ENCODE measurements around the gene LURAP1L. TPM values are rescaled to one million over a fixed set of nuclear protein-coding genes. Genes with fewer than 3 reads are reported as not detected.

The LURAP1L gene
- total RNA-seq, 4 donors from 2014 or later = 2.3 to 4.7 (median 3.2) TPM

DNA sequence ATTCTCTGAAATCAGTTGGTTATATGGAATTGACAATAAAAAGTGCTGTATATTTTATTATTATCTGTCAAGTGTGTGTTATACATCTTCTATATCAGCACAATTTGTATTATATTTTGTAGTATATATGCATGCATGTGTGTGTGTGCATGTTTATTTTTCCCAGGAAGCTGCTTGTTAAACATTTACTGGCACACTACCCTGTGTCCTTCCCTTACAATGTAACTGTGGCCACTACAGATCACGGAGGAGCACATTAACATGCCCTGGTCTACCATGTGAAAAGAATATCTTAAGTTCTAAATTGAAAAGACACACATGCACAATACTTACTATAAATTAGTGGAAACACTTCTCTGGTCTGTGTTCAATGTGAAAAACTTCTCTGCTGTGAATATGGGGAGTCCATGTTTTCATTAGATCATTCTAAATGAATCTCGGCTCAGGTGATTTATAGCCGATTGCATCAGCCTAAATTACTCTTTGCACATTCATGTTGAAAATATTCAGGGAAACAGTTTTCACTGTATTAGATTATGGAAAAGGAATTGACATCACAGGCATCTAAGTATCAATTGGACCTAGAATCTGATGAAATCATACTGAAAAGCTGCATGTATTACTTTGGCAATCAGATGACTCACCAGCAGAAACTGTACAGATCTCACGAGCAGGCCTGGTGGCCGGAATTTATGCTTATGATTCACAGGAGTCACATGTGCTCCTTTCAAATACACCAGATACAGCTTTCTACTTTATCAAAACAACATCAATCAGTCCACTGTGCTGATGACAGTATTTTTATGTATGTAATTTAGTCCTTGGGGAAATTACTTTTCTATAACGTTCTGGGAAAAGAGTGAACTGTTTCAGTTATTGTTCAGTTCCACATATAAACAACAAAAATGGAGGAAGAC, 39.4 kb downstream of the LURAP1L start:
- intact Hi-C loops (cut with DNase I) = no loop called here
- Histone ChIP-seq H3K9me3 (no peaks in the 10 kb centered on the region), H3K4me1 (peaks cover 8 to 12% of the 10 kb centered on the region in 2 donors), H3K27me3 (no peaks in the 10 kb centered on the region), H3K36me3 (no peaks in the 10 kb centered on the region), H3K27ac (peak overlapping the region in 2 of 3 donors; percentile 14 to 31), H3K4me3 (replicated peaks in 1 of 3) (no peak overlapping the region)
- DNase-seq = peak in 1 of 2 donors; percentile 8
- WGBS, 2 donors = 64 to 73% methylated on average over 6 of the region's 6 CpGs
- TF ChIP-seq, protein P1, sequence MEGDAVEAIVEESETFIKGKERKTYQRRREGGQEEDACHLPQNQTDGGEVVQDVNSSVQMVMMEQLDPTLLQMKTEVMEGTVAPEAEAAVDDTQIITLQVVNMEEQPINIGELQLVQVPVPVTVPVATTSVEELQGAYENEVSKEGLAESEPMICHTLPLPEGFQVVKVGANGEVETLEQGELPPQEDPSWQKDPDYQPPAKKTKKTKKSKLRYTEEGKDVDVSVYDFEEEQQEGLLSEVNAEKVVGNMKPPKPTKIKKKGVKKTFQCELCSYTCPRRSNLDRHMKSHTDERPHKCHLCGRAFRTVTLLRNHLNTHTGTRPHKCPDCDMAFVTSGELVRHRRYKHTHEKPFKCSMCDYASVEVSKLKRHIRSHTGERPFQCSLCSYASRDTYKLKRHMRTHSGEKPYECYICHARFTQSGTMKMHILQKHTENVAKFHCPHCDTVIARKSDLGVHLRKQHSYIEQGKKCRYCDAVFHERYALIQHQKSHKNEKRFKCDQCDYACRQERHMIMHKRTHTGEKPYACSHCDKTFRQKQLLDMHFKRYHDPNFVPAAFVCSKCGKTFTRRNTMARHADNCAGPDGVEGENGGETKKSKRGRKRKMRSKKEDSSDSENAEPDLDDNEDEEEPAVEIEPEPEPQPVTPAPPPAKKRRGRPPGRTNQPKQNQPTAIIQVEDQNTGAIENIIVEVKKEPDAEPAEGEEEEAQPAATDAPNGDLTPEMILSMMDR (IDR thresholded peaks at IDR 0.05) = no peak
- TF ChIP-seq POLR2A (IDR thresholded peaks at IDR 0.05) = no peak

DNA sequence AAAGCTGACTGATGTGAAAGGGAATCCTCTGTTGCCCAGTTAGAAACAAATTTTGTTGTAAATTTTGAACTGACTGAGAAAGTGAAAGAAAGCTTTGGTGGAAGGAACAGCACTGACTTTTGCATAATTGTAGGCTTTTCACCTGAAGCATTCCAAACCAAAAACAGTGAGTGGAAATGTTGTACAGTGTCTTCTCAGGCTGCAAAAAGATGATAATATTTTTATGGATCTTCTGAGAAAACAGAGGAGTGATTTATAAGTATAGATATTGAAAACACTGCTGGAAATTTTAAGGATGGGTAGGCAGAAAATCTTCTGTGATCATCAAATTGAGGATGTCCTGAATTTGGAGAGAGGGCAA, 40.0 kb downstream of the LURAP1L start:
- intact Hi-C loops (cut with DNase I) = no loop called here
- no peaks in the 10 kb centered on the region for H3K27me3 ChIP-seq
- TF ChIP-seq POLR2A (IDR thresholded peaks at IDR 0.05) = no peak
- TF ChIP-seq, protein P1 (IDR thresholded peaks at IDR 0.05) = no peak
- H3K27ac ChIP-seq = peak overlapping the region in 2 of 3 donors; percentile 14 to 31
- H3K4me1 ChIP-seq = peaks cover 8 to 12% of the 10 kb centered on the region in 2 donors
- H3K4me3 ChIP-seq (replicated peaks in 1 of 3) = no peak overlapping the region
- H3K36me3 ChIP-seq = no peaks in the 10 kb centered on the region
- DNase-seq = no peak
- no peaks in the 10 kb centered on the region for H3K9me3 ChIP-seq

DNA sequence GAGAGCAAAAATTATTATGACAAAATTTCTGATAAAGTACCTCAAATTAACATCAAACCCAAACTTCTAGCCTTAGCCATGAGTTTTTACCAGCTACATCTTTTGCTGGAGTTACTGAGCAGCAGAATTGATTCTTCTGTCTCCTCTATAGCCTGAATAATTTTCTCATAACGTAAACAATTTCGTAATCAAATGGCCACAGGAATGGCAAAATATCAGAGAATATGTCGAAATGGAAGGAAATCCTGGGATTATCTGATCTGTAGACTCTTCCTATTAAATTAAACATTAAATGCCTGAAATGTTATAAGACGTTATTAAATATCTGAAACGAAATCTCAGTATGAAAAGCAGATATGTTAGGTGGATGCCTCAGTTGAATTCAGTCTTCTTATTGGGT, 41.1 kb downstream of the LURAP1L start:
- TF ChIP-seq, protein P1 (IDR thresholded peaks at IDR 0.05) = no peak
- no peak for TF ChIP-seq POLR2A (IDR thresholded peaks at IDR 0.05)
- intact Hi-C loops (cut with DNase I) = no loop called here
- H3K27me3 ChIP-seq = no peaks in the 10 kb centered on the region
- H3K9me3 ChIP-seq = no peaks in the 10 kb centered on the region
- H3K4me1 ChIP-seq = peaks cover 8 to 12% of the 10 kb centered on the region in 2 donors
- no peak for DNase-seq
- H3K4me3 ChIP-seq (replicated peaks in 1 of 3) = no peak overlapping the region
- H3K27ac ChIP-seq = no peak overlapping the region
- no peaks in the 10 kb centered on the region for H3K36me3 ChIP-seq
- WGBS, 2 donors = 92 to 95% methylated on average over 5 of the region's 5 CpGs

DNA sequence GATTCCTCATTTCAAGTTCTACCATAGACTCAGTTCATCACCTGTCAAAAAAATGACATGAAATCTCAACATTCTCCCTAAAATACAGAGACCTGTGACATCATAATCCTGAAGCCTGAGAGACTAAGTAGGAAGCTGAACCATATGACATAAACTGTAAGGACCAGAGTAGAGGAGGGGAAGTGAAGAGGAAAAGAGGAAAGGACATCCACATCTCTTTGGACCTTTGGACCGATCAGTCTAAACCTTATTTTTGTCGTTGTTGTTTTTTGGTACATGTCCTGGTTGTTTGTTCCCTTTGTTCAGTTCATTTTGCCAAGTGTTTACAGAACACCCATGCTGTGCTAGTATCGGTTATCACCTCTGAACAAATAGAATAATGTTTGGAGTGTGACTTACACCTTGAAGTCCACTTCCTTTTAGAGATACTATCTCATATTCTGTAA, 41.9 kb downstream of the LURAP1L start:
- H3K27ac ChIP-seq = no peak overlapping the region
- no peak overlapping the region for H3K4me3 ChIP-seq (replicated peaks in 1 of 3)
- intact Hi-C loops (cut with DNase I) = no loop called here
- H3K9me3 ChIP-seq = no peaks in the 10 kb centered on the region
- TF ChIP-seq, protein P1 (IDR thresholded peaks at IDR 0.05) = no peak
- no peak for TF ChIP-seq POLR2A (IDR thresholded peaks at IDR 0.05)
- H3K27me3 ChIP-seq = no peaks in the 10 kb centered on the region
- DNase-seq = no peak
- no peaks in the 10 kb centered on the region for H3K36me3 ChIP-seq
- peaks cover 8 to 12% of the 10 kb centered on the region in 2 donors for H3K4me1 ChIP-seq
- WGBS, 2 donors = 80 to 84% methylated on average over 3 of the region's 3 CpGs

DNA sequence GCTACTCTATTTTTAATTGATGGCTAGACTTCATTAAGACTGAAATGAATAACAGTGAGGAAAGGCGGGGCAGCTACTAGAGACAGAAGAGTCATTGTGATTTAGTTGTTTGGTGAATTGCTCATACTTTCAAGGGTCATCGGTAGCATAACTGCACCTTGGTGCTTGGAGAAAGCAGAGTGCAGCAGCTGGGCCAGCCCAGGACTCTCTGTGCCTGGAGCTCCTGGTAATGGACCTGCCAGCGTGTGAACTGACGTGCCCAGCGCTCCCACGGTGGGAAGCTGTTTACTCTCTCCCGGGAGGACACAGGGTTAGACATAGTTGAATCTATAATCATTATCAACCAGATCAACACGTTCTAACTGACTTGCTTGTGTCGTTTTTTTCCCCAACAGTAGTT, 42.9 kb downstream of the LURAP1L start:
- Histone ChIP-seq H3K4me3 (replicated peaks in 1 of 3) (no peak overlapping the region), H3K9me3 (no peaks in the 10 kb centered on the region), H3K36me3 (no peaks in the 10 kb centered on the region), H3K27me3 (no peaks in the 10 kb centered on the region), H3K4me1 (peaks cover 8 to 12% of the 10 kb centered on the region in 2 donors), H3K27ac (no peak overlapping the region)
- TF ChIP-seq, protein P1 (IDR thresholded peaks at IDR 0.05) = no peak
- TF ChIP-seq POLR2A (IDR thresholded peaks at IDR 0.05) = no peak
- WGBS, 2 donors = 39 to 65% methylated on average over 9 of the region's 9 CpGs
- DNase-seq = peak; percentile 10 to 33
- intact Hi-C loops (cut with DNase I) = no loop called here

All from thyroid gland (tissue), 4 donors.